IMR-90 (cell line): ENCODE measurements around the gene SDHA. TPM values are rescaled to one million over a fixed set of nuclear protein-coding genes. Genes with fewer than 3 reads are reported as not detected.
"Not testable (repeated sequence)": the region's sequence is repeated elsewhere in the genome, so short reads cannot be mapped to it uniquely, and the experiment has no call there.

Source experiments
- ATAC-seq: fragments of 200-7000 bp; cut with Tn5 transposase; 2 replicates; pipeline ENCODE4 v1.9.1; 2020; ENCODE audit warnings: low read depth, mild to moderate bottlenecking, moderate library complexity
- BruUV-seq: library from RNA; stranded (reverse); fragments of 400-500 nt; replicated peaks from 2 replicates; lab custom pipeline; 2021; lab: Mats Ljungman, UMichigan
- CTCF ChIA-PET: fragments of 300-600 bp; formaldehyde crosslinking; extraction: SDS; loops from one replicate; lab custom pipeline; 2021; ENCODE audit warnings: antibody characterized with exemption; lab: Yijun Ruan, JAX
- POLR2A ChIA-PET: fragments of 300-600 bp; sonication (Branson Sonifier 250); formaldehyde crosslinking; loops from one replicate; lab custom pipeline; 2022; ENCODE audit warnings: antibody characterized with exemption; ENCODE audit not compliant: unreplicated experiment; lab: Charles Lee
- DNase-seq: peaks from one replicate; pipeline ENCODE4 v3.0.0; 2013
- H2AFZ ChIP-seq: replicated peaks from 2 replicates; pipeline ENCODE3; 2013; ENCODE audit warnings: low read length, mild to moderate bottlenecking; ENCODE audit not compliant: poor library complexity
- H2AK5ac ChIP-seq: 2 replicates; pipeline ENCODE4 v1.6.1; 2013; ENCODE audit warnings: low read depth, low read length, inconsistent platforms
- H2AK9ac ChIP-seq: replicated peaks from 2 replicates; pipeline ENCODE3; 2013; ENCODE audit warnings: mild to moderate bottlenecking, low read depth, low read length, moderate library complexity; ENCODE audit not compliant: poor library complexity
- H2BK120ac ChIP-seq: 2 replicates; pipeline ENCODE4 v1.6.1; 2013; ENCODE audit warnings: low read depth, low read length, inconsistent platforms
- H2BK15ac ChIP-seq: 3 replicates; pipeline ENCODE4 v1.6.1; 2013; ENCODE audit warnings: low read depth, low read length, inconsistent platforms
- H2BK20ac ChIP-seq: 2 replicates; pipeline ENCODE4 v1.6.1; 2013; ENCODE audit warnings: low read depth, mild to moderate bottlenecking, inconsistent platforms, low read length, moderate library complexity
- H2BK5ac ChIP-seq: 2 replicates; pipeline ENCODE4 v1.6.1; 2013; ENCODE audit warnings: mild to moderate bottlenecking, low read depth, low read length, inconsistent platforms; ENCODE audit not compliant: poor library complexity, severe bottlenecking
- H3K14ac ChIP-seq: replicated peaks from 2 replicates; pipeline ENCODE4 v1.6.1; 2013; ENCODE audit warnings: low read depth, low read length, inconsistent platforms
- H3K18ac ChIP-seq: 2 replicates; pipeline ENCODE4 v1.6.1; 2013; ENCODE audit warnings: low read depth, low read length, control low read depth
- H3K23ac ChIP-seq: 2 replicates; pipeline ENCODE4 v1.6.1; 2013; ENCODE audit warnings: low read depth, low read length, inconsistent platforms
- H3K27ac ChIP-seq: 2 replicates; pipeline ENCODE4 v1.5.1; 2013; ENCODE audit warnings: mild to moderate bottlenecking, control low read depth, low read length; ENCODE audit not compliant: insufficient read depth
- H3K27me3 ChIP-seq: 2 replicates; pipeline ENCODE4 v1.6.1; 2013; ENCODE audit warnings: low read length; ENCODE audit not compliant: control insufficient read depth, insufficient read depth
- H3K36me3 ChIP-seq: 2 replicates; pipeline ENCODE4 v1.6.1; 2013; ENCODE audit warnings: low read length, mixed read lengths; ENCODE audit not compliant: control insufficient read depth, insufficient read depth
- H3K4ac ChIP-seq: 2 replicates; pipeline ENCODE4 v1.6.1; 2013; ENCODE audit warnings: low read depth, low read length, inconsistent platforms
- H3K4me1 ChIP-seq: 2 replicates; pipeline ENCODE4 v1.6.1; 2013; ENCODE audit warnings: low read length, mixed read lengths; ENCODE audit not compliant: control insufficient read depth, insufficient read depth
- H3K4me2 ChIP-seq: 2 replicates; pipeline ENCODE4 v1.6.1; 2013; ENCODE audit warnings: low read depth, mild to moderate bottlenecking, control low read depth, low read length, moderate library complexity
- H3K4me3 ChIP-seq: 2 replicates; pipeline ENCODE4 v1.5.1; 2013; ENCODE audit warnings: low read depth, mild to moderate bottlenecking, control low read depth, low read length, moderate library complexity; ENCODE audit not compliant: insufficient read depth
- H3K56ac ChIP-seq: 2 replicates; pipeline ENCODE4 v1.6.1; 2013; ENCODE audit warnings: low read length, inconsistent platforms; ENCODE audit not compliant: insufficient read depth; ENCODE audit errors: extremely low read depth
- H3K79me1 ChIP-seq, 2 experiments: 2 replicates each; pipeline ENCODE4 v1.6.1; 2013; ENCODE audit warnings: low read length in 2 of 2, inconsistent platforms in 1 of 2, low read depth in 1 of 2
- H3K9ac ChIP-seq: 2 replicates; pipeline ENCODE4 v1.6.1; 2013; ENCODE audit warnings: low read depth, low read length, control low read depth
- H3K9me1 ChIP-seq: 2 replicates; pipeline ENCODE4 v1.6.1; 2013; ENCODE audit warnings: low read length, inconsistent platforms; ENCODE audit not compliant: insufficient read depth
- H3K9me3 ChIP-seq: 2 replicates; pipeline ENCODE4 v1.6.1; 2013; ENCODE audit warnings: low read length; ENCODE audit not compliant: control insufficient read depth, insufficient read depth
- H4K20me1 ChIP-seq: 2 replicates; pipeline ENCODE4 v1.6.1; 2013; ENCODE audit warnings: low read length, inconsistent platforms; ENCODE audit not compliant: insufficient read depth
- H4K5ac ChIP-seq: 2 replicates; pipeline ENCODE4 v1.6.1; 2013; ENCODE audit warnings: mild to moderate bottlenecking, low read depth, low read length, control low read depth
- H4K8ac ChIP-seq, 2 experiments: 2 replicates each; pipeline ENCODE4 v1.6.1; 2013; ENCODE audit warnings: low read depth in 2 of 2, low read length in 2 of 2, control low read depth in 1 of 2, inconsistent platforms in 1 of 2
- H4K91ac ChIP-seq: 2 replicates; pipeline ENCODE4 v1.6.1; 2013; ENCODE audit warnings: low read depth, low read length, inconsistent platforms; ENCODE audit not compliant: insufficient read depth
- WGBS, 2 experiments: methylation state at CpG; one replicate each; pipeline versions ENCODE4 v1.1.5 to v1.1.7; 2013; ENCODE audit warnings: missing lambda C conversion rate in 2 of 2; ENCODE audit not compliant: insufficient read length in 1 of 2; ENCODE audit errors: extremely low coverage in 2 of 2; 5-methylcytosine and 5-hydroxymethylcytosine counted together
- dilution Hi-C: fragments of 300-500 bp; cut with HindIII; formaldehyde crosslinking; loops from one replicate; pipeline ENCODE4 v1.14.3; 2018; ENCODE audit warnings: low sequenced_read_pairs; ENCODE audit not compliant: unreplicated experiment
- in situ Hi-C: fragments of 300-500 bp; cut with MboI; formaldehyde crosslinking; loops from 3 replicates; pipeline ENCODE4 v1.14.3; 2019; ENCODE audit warnings: low sequenced_read_pairs, inconsistent platforms, mixed read lengths
- intact Hi-C: fragments of 100-400 bp; cut with micrococcal nuclease; formaldehyde crosslinking; loops from 2 replicates; pipeline ENCODE4 v1.10.0; 2022
- polyA plus RNA-seq, 3 experiments: library from polyadenylated mRNA; depleted of rRNA; stranded (reverse); fragments of >200 nt; gene quantifications; 2 replicates each; pipeline ENCODE4 v1.2.3, GENCODE V29; 2012; ENCODE audit warnings: low replicate concordance in 1 of 3
- total RNA-seq: library from RNA; depleted of rRNA; stranded (reverse); fragments of >200 nt; gene quantifications from 2 replicates; pipeline ENCODE4 v1.2.3, GENCODE V29; 2012

Gene SDHA
- total and polyA plus RNA-seq, 2 of the 4 experiments (the other 2 are of a cell fraction), result 105 to 121 TPM

DNA sequence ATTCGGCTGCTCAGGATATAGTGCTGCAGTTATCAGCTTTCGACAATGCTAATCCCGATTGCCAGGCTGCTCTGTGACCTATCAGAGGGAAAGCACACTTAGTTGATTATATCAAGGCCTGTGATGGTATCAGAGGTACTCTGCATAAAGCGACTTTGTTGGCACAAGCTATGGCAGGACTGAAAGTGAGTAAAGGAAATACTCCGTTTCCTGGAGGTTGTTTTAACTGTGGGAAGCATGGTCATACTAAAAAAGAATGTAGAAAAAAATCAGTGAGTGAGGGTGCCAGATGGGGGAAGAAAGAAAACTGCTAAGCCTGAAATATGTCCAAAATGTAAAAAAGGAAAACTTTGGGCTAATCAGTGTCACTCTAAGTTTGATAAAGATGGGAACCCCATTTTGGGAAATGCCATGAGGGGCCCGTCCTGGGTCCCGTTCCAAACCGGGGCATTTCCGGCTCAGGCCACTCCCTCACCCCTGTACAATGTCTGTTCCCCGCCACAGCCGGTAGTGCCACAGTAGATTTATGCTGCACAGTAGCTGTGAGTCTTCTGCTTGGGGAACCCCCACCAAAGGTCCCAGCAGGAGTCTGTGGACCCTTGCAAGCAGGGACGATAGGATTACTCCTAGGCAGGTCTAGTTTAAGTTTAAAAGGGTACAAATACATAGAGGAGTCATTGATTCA lies 25.7 kb downstream of the SDHA start:
- H4K5ac ChIP-seq, in situ Hi-C loops, H3K9me1 ChIP-seq, intact Hi-C loops, ATAC-seq, H2BK15ac ChIP-seq, H3K4me3 ChIP-seq, H2AFZ ChIP-seq, H3K79me1 ChIP-seq, H3K27me3 ChIP-seq, BruUV-seq, H3K4me1 ChIP-seq, H3K4ac ChIP-seq, H2BK20ac ChIP-seq, H3K27ac ChIP-seq, H4K91ac ChIP-seq, H2AK5ac ChIP-seq, DNase-seq, H3K14ac ChIP-seq, H3K23ac ChIP-seq, CTCF ChIA-PET, H3K56ac ChIP-seq, dilution Hi-C loops, H3K4me2 ChIP-seq, H3K9ac ChIP-seq, POLR2A ChIA-PET, H4K8ac ChIP-seq, H3K9me3 ChIP-seq, H4K20me1 ChIP-seq, H2AK9ac ChIP-seq, H3K18ac ChIP-seq, H2BK5ac ChIP-seq, H2BK120ac ChIP-seq: not testable (repeated sequence)
- H3K36me3 ChIP-seq, result peaks cover 36% of the 10 kb centered on the region
- 91% methylated on average over 2 of the region's 12 CpGs; no CpG with 5 or more reads in 1 of the 2 experiments for WGBS, 2 experiments

DNA sequence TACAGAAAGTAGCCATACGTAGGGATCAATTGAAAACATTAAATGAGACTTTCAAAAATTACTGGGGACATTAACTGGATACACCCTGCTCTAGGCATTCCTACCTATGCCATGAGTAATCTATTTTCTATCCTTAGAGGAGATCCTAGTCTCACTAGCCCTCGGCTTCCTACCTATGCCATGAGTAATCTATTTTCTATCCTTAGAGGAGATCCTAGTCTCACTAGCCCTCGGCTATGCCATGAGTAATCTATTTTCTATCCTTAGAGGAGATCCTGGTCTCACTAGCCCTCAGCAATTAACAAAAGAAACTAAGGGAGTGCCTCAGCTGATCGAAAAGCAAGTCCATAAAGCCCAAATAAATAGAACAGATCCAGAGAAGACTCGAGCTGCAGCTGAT lies 27.6 kb downstream of the SDHA start:
- H3K27ac ChIP-seq, dilution Hi-C loops, H2BK5ac ChIP-seq, H4K8ac ChIP-seq, H2AK9ac ChIP-seq, in situ Hi-C loops, H3K79me1 ChIP-seq, H3K23ac ChIP-seq, H3K18ac ChIP-seq, H3K56ac ChIP-seq, H3K9me1 ChIP-seq, H2AK5ac ChIP-seq, BruUV-seq, H2BK15ac ChIP-seq, H2AFZ ChIP-seq, H3K4ac ChIP-seq, H3K14ac ChIP-seq, H2BK120ac ChIP-seq, intact Hi-C loops, POLR2A ChIA-PET, H4K20me1 ChIP-seq, DNase-seq, H3K4me3 ChIP-seq, H3K4me2 ChIP-seq, H3K9me3 ChIP-seq, H3K9ac ChIP-seq, H3K27me3 ChIP-seq, H3K4me1 ChIP-seq, CTCF ChIA-PET, H4K5ac ChIP-seq, H2BK20ac ChIP-seq, ATAC-seq, H4K91ac ChIP-seq: not testable (repeated sequence)
- 100% methylated on average over 1 of the region's 5 CpGs; no CpG with 5 or more reads in 1 of the 2 experiments for WGBS, 2 experiments
- H3K36me3 ChIP-seq, result peaks cover 31% of the 10 kb centered on the region
